HCT116 (cell line): ENCODE results near the gene GNB1L.

Experiments
- EZH2phosphoT487 ChIP-seq: fragments of 200-600 bp; IDR thresholded peaks from 2 replicates; pipeline ENCODE4 v1.6.1; 2018; ENCODE audit warnings: antibody characterized with exemption, borderline replicate concordance
- POLR2A ChIP-seq: IDR thresholded peaks from 2 replicates; pipeline ENCODE4 v1.7.0; 2011; ENCODE audit warnings: borderline replicate concordance; ENCODE audit not compliant: insufficient read depth, insufficient read length; ENCODE audit errors: extremely low read depth
- TF ChIP-seq, protein P1 (sequence below): IDR thresholded peaks from 2 replicates; pipeline ENCODE4 v1.6.1; 2012; ENCODE audit warnings: low read depth
- TF ChIP-seq, protein P2 (sequence below), 3 experiments: fragments of 200-600 bp in 1 of 3; sonication (generic) in 1 of 3; IDR thresholded peaks in 2 of 3; conservative IDR thresholded peaks in 1 of 3; 2 replicates each; pipeline ENCODE4 v1.5.1; 2012 to 2017; ENCODE audit warnings: low read depth in 2 of 3, low read length in 2 of 3, antibody characterized with exemption in 1 of 3, borderline replicate concordance in 1 of 3, control low read depth in 1 of 3, mild to moderate bottlenecking in 1 of 3, mixed read lengths in 1 of 3, mixed run types in 1 of 3, moderate library complexity in 1 of 3; ENCODE audit not compliant: insufficient read depth in 1 of 3
- TF ChIP-seq, protein P3 (sequence below): IDR thresholded peaks from 2 replicates; pipeline ENCODE4 v1.6.1; 2012

DNA sequence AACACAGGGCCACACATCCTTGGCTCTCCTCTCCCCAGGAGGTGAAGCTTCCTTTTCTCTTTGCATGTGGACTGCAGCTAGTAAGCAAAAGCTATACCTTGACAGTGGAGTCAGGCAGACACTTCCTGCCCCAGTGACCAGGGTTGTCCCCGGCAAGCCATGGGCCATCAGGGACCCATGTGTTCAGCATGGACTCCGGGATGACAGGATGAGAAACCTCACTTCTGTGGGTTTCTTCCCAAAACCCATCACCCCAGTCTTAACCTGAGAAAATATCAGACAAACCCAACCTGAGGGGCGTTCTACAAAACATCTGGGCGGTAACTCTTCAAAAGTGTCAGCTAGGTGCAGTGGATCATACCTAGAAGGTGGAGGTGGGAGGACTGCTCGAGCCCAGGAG lies 40.2 kb downstream of the GNB1L start:
- TF ChIP-seq, protein P1, sequence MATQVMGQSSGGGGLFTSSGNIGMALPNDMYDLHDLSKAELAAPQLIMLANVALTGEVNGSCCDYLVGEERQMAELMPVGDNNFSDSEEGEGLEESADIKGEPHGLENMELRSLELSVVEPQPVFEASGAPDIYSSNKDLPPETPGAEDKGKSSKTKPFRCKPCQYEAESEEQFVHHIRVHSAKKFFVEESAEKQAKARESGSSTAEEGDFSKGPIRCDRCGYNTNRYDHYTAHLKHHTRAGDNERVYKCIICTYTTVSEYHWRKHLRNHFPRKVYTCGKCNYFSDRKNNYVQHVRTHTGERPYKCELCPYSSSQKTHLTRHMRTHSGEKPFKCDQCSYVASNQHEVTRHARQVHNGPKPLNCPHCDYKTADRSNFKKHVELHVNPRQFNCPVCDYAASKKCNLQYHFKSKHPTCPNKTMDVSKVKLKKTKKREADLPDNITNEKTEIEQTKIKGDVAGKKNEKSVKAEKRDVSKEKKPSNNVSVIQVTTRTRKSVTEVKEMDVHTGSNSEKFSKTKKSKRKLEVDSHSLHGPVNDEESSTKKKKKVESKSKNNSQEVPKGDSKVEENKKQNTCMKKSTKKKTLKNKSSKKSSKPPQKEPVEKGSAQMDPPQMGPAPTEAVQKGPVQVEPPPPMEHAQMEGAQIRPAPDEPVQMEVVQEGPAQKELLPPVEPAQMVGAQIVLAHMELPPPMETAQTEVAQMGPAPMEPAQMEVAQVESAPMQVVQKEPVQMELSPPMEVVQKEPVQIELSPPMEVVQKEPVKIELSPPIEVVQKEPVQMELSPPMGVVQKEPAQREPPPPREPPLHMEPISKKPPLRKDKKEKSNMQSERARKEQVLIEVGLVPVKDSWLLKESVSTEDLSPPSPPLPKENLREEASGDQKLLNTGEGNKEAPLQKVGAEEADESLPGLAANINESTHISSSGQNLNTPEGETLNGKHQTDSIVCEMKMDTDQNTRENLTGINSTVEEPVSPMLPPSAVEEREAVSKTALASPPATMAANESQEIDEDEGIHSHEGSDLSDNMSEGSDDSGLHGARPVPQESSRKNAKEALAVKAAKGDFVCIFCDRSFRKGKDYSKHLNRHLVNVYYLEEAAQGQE = no peak
- TF ChIP-seq POLR2A = no peak
- TF ChIP-seq, protein P2, sequence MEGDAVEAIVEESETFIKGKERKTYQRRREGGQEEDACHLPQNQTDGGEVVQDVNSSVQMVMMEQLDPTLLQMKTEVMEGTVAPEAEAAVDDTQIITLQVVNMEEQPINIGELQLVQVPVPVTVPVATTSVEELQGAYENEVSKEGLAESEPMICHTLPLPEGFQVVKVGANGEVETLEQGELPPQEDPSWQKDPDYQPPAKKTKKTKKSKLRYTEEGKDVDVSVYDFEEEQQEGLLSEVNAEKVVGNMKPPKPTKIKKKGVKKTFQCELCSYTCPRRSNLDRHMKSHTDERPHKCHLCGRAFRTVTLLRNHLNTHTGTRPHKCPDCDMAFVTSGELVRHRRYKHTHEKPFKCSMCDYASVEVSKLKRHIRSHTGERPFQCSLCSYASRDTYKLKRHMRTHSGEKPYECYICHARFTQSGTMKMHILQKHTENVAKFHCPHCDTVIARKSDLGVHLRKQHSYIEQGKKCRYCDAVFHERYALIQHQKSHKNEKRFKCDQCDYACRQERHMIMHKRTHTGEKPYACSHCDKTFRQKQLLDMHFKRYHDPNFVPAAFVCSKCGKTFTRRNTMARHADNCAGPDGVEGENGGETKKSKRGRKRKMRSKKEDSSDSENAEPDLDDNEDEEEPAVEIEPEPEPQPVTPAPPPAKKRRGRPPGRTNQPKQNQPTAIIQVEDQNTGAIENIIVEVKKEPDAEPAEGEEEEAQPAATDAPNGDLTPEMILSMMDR (IDR thresholded peaks at IDR 0.05 in 2 of 3, conservative IDR thresholded peaks at IDR 0.05 in 1 of 3; ENCODE audit: borderline replicate concordance in 1 of 3, insufficient read depth in 1 of 3, low read depth in 2 of 3, low read length in 2 of 3) = no peak
- no peak for TF ChIP-seq EZH2phosphoT487
- TF ChIP-seq, protein P3, sequence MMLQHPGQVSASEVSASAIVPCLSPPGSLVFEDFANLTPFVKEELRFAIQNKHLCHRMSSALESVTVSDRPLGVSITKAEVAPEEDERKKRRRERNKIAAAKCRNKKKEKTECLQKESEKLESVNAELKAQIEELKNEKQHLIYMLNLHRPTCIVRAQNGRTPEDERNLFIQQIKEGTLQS = no peak
